Smooth muscle cell of the brain vasculature (primary cell): ENCODE measurements around the gene GTF3C6.
"Not testable (repeated sequence)": the region's sequence is repeated elsewhere in the genome, so short reads cannot be mapped to it uniquely, and the experiment has no call there.

ENCODE experiments used
- DNase-seq: peaks from one replicate; pipeline ENCODE4 v3.0.0-alpha.2; 2012; ENCODE audit warnings: low read depth, low spot score

Gene GTF3C6, protein sequence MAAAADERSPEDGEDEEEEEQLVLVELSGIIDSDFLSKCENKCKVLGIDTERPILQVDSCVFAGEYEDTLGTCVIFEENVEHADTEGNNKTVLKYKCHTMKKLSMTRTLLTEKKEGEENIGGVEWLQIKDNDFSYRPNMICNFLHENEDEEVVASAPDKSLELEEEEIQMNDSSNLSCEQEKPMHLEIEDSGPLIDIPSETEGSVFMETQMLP

DNA sequence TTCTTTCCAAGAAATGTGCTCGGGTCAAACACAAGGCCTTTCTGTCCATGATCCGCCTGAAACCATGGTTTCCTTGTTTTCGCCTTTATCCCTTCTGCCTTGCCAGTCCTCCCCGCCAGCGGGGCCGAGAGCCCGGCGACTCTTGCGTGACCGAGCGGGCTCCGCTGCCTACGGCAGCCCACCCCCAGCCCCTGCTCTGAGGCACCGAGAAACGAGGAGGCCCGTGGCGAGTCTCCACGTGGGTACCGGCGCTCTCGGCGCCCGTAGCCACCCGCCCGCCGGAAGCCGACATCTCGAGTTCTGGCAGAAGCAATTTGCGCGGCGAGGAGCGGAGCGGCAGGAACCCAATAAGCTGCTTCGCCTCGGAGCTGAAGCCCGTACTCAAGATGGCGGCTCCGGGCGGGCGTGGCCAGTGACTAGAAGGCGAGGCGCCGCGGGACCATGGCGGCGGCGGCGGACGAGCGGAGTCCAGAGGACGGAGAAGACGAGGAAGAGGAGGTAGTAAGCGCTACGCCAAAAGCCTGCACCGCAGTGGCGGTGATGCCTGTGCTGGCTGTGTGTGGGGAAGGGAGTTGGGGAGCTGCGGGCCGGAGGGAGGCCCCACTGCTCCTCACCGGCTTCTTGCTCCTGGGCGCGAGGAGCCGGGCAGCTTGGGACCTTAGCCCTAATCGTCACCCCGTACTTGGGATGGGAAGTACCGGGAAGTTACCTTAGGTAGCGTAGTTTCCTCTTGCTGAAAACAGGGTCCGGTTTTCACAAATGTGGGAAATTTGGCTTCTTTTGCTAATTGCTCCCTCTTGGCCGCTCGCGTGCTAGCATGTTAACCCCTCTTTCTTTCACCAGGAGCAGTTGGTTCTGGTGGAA, at the start of gene GTF3C6:
TSS of gene GTF3C6 (plus strand) at position 378 of the 864 bp plus-strand sequence. CDS start at position 442, 64 bp downstream.
- DNase-seq: peak; percentile 81

DNA sequence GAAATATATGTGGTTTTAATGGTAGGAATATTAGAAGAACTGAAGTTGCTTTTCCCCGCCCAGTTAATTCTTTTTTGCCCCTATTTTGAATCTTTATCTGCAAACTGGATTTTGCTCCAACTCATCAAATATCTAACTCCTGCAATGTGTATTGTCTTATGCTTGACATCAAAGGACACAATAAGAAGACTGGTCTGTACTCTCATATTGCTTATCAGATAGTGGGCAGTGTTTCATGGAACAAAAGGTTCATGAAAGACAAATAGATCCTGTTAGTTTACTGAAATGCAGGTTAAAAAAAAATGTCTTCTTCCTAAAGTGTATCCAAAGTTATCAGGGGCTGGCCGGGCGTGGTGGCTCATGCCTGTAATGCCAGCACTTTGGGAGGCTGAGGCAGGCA, 27.7 kb upstream of the GTF3C6 start:
- no peak for DNase-seq

DNA sequence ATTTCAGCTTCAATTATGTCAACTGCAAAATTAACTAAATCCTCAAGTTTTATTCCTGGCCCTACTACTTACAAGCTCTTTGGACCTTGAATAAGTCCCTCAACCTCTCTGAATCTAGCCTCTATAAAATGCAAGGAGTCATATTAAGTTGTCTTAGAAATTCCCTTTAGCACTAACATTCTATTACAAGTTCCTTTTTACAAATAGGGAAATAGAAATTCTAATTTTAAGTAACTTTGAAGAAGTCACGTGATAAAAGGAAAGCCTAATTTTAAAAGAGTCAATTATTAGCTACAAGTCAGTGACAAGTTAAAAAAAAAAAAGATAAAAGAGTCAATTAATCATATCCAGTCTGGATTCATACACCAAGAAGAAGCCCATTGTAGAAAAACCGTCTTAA, 24.6 kb upstream of the GTF3C6 start:
- DNase-seq: no peak

DNA sequence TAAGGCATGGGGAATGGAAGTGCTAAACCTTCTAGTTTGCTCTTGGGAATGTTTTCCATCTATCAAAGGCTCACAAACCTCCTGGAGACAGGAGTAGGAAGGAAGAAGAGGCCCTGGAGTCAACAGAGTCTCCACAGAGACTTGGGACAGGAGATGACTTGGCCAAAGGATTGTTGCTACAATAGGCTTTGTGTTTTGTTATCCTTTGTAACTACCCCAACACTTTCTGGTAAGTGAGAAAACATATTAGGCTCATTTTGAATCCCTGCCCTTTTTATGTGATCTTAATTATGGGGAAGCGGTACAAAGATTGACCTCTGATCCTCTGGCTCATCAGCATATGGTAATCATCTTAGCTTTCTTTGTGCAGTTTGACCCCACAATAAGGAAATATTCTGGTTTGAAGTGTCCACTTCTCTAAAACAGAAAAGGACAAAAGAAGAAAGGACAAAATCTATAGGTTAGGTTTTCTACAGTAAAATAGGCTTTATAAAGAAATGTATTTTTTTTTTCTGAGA, 24.1 kb upstream of the GTF3C6 start:
- no peak for DNase-seq

DNA sequence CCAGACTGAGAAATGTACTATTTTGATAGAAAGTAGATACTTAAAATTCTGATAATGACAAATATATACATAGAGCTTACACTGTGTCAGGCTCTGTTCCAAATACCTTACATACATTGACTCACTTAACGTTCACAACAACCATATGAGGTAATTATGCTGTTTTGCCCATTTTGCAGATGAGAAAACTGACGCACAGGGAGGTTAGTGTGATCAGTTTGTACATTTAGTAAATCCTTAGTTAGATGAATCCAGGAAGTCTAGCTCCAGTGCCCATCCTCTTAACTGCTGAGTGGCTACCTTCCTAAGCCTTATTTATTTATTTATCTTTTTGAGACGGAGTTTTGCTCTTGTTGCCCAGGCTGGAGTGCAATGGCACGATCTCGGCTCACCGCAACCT, 23.3 kb upstream of the GTF3C6 start:
- DNase-seq: no peak

DNA sequence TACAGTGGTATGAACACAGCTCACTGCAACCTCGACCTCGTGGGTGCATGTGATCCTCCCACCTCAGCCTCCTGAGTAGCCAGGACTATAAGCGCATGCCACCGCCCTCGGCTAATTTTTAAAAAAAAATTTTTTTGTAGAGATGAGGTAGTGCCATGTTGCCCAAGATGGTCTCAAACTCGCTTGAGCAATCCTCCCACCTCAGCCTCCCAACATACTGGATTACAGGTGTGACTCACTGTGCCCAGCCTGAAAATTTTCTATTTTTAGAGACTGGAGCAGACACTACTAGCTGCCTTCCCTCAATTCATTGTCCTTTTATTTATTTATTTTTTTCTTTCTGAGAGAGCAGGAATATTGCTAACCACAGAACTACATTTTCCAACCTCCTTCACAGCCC, 20.3 kb upstream of the GTF3C6 start:
- DNase-seq: no peak

DNA sequence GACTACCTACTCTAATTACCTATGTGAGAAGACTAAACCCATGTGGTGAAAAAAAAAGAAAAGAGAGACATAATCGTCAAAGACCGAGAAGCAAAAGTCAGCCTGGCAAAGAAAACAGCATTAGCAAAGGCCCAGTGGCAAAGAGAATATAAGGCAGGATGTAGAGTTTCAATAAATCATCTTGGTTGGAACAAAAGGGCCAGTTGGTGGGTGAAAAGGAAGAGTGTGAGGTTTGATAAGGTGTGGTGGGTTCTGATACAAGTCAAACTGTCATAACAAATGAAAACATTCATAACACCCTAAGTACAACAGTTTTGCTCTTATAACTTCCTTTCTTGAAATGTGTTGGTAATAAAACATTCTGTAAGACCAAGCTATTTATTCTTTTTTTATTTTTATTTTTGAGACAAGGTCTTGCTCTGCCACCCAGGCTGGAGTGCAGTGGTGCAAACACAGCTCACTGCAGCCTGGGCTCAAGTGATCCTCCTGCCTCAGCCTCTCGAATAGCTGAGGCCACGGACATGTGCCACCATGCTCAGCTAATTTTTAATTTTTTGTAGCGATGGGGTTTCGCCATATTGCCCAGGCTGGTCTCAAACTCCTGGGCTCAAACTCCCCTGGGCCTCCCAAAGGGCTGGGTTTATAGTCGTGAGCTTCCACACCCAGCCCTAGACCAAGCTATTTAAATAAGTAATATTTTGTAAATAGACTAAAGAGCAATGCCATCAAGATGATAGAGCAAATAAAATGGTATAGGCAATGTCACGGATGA, 18.9 kb upstream of the GTF3C6 start:
- no peak for DNase-seq

DNA sequence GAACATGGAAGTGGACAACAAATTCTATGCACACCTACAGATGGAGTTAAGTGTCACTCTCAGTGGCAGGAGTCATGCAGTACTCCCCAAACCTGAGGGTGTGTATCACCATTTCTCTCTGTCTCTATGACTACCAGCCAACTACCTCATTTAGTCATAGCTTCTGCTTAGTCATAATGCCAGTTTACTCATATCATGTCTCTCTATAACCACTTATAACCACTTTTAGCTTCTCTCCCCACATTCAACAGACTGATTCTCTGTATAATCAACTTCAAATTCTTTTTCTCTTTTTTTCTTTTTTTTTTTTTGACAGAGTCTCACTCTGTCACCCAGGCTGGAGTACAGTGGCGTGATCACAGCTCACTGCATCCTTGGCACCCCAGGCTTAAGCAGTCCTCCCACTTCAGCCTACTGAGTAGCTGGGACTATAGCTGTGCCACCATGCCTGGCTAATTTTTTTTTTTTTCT, 13.8 kb upstream of the GTF3C6 start:
- no peak for DNase-seq

DNA sequence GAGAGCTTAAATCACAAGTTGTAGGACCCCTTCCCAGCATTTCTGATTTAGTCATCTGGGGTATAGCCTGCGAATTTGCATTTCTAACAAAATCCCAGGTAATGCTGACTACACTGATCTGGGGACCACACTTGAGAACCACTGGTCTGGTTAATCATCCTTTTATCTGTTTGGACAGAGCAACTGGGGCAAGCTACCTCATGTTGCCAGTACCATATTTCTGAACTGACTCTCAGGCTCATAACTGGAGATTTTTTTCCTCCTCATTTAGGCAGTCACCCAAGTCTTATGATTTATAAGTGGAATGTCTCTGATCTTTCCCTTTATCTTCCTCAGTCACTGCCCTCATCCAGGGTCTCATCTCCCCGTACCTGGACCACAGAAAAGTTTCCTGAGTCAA, 12.0 kb upstream of the GTF3C6 start:
- no peak for DNase-seq

DNA sequence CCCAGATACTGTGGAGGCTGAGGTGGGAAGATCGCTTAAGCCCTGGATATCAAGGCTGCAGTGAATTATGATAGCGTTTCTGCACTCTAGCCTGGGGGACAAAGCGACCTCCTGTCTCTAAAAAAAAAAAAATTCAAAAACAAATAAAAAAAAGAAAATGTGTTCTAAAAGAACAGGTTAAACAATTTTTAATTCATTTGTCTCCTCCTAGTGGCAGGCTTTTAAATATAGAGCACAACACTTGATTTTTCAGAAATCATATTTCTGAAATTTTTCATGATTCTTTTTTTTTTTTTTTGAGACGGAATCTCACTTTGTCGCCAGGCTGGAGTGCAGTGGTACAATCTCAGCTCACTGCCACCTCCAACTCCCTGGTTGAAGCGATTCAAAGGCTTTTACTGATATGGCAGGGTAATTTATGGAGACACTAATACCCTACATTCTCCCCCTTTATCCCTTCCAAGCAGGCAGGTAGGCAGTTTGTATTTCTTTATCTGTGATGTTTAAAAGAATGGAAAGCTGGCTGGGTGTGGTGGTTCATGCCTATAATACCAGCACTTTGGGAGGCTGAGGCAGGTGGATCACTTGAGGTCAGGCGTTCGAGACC, 8.7 kb upstream of the GTF3C6 start:
- no peak for DNase-seq

DNA sequence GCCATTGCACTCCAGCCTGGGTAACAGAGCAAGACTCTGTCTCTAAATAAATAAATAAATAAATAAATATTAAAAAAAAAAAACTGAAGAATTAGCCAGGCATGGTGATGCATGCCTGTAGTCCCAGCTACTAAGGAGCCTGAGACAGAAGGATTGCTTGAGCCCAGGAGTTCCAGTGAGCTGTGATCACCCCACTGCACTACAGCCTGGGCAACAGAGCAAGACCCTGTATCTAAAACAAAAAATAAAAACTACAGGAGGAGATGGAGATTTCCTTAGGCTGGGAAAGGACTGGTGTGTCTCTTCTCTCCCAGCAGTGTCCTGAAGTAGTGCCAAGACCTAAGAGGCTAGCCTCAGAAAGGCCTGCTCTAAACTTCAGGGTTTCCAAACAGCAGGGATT, 8.1 kb upstream of the GTF3C6 start:
- peak; percentile 51 for DNase-seq

DNA sequence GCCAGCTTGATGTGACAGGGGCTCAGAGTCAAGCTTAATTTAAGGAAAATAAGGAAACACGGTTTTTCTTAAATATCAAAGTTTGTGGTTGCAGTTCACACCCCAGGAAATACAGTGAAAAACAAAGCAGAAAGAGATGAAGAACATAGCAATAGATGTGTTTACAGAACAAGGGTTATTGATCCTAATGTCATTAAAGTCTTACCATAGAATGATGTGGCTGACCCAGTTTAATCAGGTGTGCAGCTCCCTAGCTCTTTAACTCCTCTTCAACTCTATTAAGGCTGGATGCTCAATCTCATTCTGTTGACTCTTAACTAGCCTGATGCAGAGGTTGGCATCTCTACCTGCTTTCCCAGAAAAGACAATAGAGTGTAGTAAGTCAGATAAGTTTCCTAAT, 7.5 kb upstream of the GTF3C6 start:
- no peak for DNase-seq

DNA sequence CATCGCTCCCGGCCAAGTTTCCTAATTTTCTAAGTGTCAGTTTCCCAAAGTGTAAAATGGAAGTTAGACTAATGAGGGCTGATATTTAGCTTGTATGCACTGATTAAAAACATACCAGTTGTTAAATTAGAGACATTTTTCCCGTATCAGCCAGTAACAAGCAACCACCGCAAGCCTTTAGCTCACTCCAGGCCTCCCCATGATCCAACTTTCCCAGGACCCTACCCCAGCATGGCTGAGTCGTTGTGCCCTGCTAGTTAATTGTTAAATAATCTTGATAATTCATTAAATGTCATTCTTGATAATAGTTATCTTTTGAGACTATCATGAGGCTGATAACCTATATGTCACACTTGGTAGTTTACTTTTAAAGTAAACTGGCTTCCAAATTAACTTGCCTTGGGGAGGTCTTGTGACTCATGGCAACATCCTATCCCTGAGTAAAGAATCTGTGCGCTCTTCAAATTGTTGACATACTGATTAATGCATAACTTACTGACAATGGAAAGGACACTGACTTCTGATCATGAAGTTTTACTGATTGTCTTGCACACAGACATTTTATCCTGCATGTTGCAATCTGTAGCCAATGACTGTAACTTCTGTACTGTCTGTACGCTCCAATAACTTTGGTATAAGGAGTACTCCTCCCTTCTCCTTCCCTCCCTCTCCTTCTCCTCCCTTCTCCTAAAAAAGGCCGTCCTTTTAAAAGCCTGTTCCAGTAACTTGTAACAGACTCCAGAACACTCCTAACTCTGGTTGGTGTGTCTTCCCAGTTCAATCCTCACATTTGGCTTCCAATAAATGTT, 6.3 kb upstream of the GTF3C6 start:
- no peak for DNase-seq

DNA sequence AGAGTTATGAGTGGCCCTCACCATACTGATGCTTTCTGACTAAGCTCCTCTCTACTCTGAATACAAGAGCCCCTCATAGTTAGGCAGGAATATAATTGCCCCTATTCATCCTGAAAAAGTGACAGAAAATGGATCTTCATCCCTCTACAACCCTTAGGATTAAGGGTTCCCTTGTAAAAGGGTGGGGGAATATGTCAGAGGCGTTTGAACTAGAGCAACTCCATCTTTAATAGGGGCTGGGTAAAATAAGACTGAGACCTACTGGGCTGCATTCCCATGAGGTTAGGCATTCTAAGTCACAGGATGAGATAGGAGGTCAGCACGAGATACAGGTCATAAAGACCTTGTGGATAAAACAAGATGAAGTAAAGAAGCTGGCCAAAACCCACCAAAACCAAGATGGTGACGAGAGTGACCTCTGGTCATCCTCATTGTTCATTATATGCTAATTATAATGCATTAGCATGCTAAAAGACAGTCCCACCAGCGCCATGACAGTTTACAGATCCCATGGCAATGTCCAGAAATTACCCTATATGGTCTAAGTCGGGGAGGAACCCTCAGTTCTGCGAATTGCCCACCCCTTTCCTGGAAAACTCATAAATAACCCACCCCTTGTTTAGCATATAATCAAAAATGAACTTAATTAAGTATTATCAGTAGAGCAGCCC, 4.7 kb upstream of the GTF3C6 start:
- no peak for DNase-seq

DNA sequence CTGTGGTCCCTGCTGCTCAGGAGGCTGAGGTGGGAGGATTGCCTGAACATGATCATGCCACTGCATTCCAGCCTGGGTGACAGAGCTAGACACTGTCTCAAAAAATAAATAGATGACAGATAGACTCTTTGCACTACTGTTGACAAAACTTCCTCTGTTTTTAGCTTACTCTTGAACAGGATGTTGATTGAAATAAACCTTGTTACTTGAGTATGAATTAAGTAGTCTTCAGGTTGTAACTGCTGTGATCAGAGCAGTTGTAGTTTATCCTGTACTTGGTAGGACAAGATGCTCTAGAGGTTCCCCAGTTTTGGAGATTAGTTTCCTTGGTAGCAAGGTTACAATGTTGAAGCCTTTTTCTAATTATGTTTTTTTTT, 1.5 kb downstream of the GTF3C6 start:
- no peak for DNase-seq

DNA sequence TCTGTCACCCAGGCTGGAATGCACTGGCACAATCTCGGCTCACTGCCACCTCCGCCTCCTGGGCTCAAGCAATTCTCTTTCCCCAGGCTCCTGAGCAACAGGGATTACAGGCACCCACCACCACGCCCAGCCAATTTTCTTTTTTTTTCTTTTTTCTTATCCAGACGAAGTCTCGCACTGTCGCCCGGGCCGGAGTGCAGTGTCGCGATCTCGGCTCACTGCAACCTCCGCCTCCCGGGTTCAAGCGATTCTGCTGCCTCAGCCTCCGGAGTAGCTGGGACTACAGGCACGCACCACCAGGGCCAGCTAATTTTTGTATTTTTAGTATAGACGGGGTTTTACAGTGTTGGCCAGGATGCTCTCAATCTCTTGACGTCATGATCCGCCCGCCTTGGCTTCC, 4.1 kb downstream of the GTF3C6 start:
- not testable (repeated sequence) for DNase-seq

DNA sequence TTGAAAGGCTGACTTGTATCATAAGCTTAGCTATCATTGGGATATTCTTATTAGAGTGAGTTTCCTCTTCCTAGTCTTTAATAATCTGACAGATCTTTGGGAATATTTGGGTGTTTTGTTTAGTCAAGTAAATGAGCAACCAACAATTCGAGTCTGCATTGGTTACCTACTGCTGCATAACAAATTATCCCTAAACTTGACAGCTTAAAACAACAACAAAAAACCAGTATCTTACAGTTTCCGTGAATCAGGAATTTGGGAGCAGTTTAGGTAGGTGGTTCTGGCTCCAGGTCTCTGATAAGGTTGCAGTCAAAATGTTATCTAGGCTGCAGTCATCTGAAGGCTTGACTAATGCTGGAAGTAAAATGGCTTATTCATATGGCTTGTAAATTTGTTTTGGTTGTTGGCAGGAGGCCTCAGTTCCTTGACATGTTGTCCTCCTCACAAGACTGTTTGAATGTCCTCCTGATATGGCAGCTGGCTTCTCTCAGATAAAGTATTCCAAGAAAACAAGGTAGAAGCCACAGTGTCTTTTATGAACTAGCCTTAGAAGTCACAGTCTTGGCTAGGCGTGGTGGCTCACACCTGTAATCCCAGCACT, 7.2 kb downstream of the GTF3C6 start:
- no peak for DNase-seq

DNA sequence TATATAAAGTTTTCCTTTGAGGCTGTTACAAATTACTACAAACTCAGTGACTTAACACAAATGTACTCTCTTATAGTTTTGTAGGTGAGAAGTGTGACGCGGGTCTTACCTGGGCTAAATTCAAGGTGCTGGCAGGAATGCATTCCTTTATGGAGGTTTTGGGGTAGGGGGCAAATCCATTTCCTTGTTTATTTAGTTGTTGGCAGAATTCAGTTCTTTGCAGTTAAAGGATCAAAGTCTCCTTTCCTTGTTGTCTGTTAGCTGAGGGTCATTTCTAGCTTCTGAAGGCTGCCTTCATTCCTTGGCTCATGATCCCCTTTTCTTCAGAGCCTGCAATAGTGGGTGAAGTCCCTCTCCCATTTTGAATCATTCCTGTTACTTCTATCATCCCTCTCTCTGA, 10.2 kb downstream of the GTF3C6 start:
- not testable (repeated sequence) for DNase-seq

DNA sequence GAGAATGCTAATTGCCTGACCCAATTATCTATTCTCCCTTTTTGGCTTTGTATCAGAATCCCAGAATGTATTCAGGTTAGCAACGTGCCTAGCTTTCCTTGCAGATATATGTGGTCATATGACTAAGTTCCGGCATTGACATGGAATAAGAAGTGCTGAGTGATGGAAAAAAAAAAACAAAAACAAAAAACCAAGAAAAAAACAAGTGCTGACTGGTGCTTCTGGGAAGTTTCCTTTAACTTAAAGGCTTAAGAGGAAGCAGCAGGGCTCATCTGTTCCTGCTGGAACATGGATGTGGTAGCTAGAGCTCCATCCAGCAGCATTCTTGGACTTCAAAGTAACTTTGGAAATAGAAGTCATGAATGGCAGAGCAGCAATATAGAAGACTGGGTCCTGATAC, 13.0 kb downstream of the GTF3C6 start:
- no peak for DNase-seq

DNA sequence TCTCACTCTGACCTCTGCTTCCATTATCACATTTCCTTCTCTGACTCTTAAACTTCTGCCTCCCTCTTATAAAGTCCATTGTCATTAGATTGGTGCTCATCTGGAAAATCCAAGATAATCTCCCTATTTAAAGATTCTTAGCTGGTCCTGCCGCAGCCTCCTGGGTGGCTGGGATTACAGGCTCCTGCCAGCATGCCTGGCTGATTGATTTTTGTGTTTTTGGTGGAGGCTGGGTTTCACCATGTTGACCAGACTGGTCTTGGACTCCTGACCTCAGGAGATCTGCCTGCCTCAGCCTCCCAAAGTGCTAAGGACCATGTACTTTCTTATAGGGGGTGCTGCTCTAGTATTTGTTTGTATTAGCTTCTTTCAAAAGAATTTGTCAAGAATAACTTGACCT, 18.1 kb downstream of the GTF3C6 start:
- DNase-seq: no peak
